HG03064 (cell line): Measurements from ENCODE around the gene RPP40.

Experiments
- ATAC-seq: cut with Tn5 transposase; IDR thresholded peaks from one replicate; pipeline ENCODE4 v1.9.1; 2021; ENCODE audit warnings: low read depth; ENCODE audit not compliant: unreplicated experiment

Gene RPP40

DNA sequence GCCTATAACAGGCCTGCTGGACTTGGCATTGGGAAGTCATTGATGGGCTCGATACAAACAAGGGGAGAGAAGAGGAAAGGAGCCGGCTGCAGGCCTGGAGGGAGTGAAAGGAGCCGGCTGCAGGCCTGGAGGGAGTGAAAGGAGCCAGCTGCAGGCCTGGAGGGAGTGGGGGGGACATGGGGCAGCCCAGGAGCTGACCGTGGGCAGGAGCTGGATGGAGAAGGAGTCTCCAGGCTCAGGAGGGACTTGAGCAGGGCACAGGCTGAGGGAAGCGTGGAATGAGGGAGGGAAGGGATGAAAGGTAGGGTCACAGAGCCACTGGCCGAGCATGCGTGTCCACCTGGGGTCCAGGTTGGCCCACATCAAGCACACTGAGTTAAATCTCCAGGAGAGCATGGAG, 32.0 kb downstream of the RPP40 start:
- ATAC-seq: no peak

DNA sequence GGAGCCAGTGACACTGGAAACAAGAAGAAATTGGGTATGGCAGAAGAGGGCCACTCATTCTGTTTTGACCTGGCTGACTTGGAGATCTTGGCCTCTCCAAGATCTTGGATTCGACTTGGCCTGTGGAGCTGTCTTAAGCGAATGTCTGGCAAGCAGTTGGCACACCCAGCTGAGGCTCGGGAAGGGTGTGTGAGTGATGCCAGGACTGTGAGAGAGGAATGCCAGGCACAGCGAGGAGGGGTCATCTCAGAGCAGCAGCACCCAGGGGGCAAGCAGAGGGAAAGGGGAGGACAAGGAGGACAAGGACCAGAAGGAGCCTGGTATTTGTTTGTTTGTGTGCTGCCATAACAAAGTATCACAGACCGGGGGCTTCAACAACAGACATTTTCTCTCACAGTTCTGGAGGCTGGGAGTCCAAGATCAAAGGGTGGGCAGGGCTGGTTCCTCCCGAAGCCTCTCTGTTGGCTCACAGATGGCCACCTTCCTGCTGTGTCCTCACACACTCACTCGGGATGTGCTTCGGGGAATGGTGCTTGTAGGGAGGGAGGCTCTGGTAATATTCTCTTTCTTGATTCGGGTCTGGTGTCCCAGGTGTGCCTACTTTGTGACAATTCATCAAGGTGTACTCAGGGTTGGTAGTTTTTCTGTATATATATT, 33.0 kb downstream of the RPP40 start:
- no peak for ATAC-seq

DNA sequence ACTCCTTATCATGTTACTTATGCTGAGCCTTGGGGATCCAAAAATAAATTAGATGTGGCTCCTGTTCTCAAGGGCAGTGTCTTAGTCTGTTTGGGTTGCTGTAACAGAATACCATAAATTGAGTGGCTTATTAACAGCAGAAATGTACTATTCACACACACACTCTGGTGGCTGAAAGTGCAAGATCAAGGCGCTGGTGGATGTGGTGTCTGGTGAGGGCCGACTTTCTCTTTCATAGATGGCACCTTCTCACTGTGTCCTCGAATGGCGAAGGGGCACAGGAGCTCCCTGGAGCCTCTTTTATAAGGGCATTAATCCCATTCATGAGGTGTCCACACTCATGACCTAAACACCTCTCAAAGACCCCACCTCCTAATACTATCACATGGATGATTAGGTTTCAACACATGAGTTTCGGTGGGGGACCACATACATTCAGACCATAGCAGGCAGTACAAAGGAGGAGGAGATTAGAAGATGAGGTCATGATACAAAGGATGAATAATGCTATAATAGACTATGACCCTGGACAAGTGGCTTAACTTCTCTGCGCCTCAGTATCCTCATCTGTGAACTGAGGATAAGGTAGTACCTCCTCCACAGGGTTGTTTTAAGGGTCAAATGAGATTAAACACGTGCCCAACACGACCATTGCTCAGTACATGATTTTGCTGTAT, 34.1 kb downstream of the RPP40 start:
- ATAC-seq: no peak

DNA sequence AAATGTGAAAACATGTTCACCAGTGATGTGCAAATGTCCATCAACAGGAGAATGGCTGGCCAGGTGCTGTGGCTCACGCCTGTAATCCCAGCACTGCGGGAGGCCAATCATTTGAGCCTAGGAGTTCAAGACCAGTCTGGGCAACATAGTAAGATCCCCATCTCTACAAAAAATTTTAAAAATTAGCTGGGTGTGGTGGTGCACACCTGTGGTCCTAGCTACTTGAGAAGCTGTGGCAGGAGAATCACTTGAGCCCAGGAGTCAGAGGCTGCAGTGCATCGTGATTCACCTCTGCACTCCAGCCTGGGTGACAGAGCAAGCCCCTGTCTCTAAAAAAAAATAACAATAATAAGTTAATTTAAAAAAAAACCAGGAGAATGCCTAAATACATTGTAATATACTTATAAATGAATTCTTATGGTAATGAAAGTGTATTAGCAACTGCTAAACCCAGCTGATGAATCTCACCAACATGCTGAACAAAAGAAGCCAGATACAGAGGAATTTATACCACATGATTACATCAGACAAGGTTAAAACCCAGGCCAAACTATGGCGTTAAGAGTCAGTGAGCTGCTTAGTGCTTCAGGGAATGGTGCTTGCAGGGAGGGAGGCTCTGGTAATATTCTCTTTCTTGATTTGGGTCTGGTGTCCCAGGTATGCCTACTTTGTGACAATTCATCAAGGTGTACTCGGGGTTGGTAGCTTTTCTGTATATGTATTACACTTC, 36.4 kb downstream of the RPP40 start:
- no peak for ATAC-seq

DNA sequence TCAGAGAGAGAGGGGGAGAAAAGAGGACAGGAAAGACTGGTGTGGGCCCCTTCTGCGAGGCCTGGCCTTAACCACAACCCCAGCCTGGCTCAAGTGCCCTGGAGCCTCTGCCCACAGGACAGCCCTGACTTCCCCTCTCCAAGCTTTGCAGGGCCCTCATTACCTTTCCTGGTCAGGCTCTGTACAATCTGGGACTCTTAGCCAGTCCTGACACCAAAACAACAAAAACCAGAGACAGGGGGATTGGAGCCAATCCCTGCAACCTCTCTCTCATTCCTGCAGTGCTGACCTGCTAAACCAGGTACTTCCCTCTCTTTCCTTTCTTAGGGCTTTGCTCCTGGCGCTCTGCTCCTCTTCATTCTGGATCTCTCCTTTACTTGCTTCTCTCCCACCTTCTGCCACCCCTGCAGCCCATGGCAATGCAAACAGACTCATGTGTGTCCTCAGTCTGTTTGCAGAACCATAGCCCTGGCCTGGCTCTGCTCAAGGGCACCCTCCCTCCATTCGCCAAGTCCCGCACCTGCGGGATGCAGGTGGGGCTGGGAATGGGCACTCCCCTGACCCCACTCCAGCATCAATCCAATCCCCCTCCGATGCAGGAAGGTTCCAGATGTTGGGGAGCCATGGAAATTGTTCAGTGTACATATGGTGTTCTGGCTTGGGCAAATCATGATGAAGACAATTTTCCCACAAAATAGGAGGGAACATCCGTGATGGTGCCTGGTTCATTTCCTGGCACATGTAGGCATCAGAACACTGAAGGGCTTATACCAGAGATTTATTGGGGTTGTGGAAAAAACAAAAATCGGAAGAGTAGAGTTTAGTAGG, 38.1 kb downstream of the RPP40 start:
- no peak for ATAC-seq

DNA sequence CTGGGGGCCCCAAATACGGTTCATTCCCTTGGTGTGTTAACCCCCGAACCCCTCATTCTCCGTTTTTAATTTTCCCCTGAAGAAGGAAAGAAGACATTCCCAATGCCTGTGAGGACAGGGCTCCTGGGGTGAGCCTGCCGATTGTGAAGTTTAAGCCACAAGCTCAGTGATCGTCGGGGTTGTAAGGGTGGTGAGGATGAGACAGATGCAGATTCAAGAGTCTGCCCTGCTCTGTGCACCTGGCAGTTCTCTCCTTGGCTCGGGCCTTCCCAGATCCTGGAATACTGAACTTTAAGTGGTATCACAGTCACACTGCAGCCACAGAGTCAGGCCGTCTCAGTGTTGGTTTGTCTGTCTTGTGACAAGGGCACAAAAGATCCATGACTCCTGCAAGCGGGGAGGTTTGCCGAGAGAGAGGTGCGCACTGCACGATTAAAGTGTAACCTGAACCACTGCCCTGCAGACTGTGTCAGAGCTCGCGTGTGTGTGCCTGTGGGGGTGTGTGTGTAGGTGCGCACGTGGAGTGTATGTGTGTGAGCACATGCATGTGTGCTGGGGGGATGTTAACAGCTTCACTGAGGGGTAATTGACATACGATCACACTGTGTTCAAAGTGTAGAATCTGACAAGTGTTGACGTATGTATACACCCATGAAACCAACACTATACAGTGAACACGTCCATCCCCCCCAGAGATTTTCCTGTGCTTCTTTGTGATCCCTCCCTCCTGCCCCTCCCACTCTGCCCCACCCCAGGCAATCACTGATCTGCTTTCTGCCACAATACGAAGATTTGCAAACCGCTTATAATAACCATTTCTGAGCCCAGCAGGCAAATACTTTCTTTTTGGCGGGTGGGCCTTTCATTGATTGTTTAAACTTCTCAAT, 38.9 kb downstream of the RPP40 start:
- no peak for ATAC-seq

DNA sequence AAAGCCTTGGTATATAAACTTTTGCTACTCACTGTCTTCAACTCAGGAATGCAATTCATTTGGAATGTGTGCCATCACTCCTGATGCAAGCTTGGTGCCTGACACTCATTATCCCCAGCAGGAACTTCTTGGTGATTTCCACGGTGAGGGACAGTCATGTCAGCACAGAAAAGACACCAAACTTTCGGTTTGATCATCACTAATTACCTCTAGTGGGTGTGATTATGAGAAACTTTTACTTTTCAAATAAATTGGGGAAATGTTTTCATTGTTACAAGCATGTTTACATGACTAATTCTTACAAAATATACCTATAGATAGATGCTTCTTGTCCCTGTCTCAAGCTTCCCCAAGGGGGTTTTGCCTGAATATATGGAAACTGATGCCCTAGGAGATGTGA, 40.9 kb downstream of the RPP40 start:
- no peak for ATAC-seq

DNA sequence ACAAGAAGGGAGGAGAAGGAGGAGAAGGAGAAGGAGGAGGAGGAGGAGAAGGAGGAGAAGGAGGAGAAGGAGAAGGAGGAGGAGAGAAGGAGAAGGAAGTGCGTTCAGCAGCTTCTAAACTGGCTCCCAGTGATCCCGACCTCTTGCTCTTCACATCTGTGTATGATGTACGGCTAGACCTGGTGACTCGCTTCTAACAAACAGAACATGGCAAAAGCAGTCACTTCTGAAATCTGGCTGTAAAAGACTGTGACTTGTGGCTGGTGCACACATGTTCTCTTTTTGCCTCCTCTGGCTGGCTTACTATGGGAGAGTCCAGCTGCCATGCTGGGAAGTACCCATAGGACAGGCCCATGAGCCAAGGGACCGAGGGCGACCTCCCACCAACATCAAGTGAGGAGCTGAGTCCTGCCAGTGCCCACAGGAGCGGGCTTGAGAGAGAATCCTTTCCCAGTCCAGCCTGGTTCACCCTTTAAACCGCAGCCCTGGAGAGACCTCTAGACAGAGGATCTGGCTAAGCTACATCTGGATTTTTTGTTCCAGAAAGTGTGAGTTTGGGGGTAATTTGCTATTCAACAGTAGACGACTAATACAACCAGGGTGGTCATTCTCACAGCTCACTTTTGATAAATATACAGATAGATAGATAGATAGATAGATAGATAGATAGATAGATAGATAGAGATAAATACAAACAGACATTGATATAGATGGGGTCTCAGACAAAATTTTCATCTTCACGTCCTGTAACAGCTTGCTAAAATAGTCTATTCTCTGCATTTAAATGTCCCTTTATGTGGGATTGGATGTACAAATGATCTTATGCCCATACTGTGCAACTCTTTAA, 42.3 kb downstream of the RPP40 start:
- no peak for ATAC-seq

DNA sequence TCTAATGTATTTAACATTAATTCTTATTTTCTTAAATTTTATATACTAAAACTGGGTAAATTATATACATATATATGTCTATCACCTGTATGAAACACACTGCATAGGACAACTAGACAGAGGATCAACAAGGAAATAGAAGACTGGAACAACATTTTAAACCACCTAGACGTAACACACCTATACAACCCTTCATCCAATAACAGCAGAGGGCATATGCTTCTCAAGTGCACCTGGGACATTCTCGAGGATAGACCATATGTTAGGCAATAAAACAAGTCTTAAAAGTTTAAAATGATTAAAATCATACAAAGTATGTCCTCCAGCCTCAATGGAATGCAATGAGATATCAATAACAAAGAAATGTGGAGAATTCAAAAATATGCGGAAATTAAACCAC, 45.2 kb downstream of the RPP40 start:
- no peak for ATAC-seq

DNA sequence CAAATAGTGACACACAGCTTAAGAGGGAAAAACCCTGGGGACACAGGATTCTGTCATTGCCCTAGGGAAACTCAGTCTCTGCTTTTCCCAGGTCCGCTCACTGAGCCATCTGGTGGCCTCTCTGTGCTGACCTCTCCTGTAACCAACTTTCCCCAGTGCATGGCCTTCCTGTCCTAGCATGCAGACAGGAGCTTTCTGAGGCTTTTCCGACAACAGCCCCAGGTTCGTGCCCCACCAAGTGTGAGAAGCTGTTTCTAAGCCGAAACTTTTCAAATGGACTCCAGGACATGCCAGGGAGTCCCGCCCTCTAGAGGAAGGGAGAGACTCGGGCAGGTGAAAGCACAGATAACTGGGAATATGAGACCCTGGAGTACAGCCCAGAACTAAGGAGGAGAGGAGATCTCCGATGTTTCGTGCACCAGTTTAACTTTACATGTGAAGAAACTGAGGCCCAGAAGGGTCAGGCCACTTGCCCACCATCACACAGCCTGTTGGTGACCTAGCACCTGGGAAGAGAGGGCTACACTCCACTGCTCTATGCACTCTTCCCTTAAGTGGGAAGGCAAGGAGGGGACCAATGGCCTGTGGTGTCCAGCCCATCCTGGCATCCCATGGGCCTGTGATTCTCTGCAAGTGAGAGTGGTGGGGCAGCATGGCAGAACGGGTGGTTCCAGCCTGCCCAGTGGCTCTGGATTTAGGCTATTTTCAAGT, 46.2 kb downstream of the RPP40 start:
- ATAC-seq: no peak

DNA sequence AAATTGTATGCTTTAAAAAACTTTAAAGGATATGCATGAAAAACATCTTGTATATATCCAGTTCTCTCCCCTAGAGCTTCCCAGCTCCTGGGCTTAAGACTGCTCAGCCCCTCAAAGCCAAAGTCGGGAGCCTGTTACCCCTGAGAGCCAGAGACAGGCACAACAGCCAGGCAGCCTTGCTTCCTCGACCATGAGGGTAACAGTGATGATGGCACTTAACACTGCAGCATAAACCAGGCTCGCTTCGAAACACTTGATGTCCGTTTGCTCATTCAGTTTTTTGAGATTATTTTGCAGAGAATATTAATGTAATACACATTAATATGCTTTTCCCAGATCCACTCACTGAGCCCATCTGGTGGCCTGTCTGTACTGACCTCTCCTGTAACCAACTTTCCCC, 47.2 kb downstream of the RPP40 start:
- no peak for ATAC-seq

DNA sequence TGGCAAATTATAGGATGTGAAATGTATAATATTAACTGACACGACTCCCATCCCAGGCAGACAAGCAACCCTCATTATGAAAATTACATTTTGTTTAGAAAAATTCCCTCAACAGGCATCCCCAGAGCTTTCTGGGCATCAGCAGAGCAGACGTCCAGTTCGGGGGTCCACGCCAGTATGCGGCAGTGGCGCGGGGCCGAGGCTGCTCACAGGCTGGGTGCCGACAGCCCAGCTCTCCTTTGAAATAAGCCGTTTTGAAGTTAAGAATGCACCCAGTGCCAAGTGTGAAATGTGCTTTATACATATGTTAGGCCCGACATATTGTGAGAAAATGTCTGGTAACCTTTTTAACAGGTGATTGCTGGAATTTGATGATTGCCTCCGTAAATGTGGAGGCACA, 50.4 kb downstream of the RPP40 start:
- no peak for ATAC-seq

DNA sequence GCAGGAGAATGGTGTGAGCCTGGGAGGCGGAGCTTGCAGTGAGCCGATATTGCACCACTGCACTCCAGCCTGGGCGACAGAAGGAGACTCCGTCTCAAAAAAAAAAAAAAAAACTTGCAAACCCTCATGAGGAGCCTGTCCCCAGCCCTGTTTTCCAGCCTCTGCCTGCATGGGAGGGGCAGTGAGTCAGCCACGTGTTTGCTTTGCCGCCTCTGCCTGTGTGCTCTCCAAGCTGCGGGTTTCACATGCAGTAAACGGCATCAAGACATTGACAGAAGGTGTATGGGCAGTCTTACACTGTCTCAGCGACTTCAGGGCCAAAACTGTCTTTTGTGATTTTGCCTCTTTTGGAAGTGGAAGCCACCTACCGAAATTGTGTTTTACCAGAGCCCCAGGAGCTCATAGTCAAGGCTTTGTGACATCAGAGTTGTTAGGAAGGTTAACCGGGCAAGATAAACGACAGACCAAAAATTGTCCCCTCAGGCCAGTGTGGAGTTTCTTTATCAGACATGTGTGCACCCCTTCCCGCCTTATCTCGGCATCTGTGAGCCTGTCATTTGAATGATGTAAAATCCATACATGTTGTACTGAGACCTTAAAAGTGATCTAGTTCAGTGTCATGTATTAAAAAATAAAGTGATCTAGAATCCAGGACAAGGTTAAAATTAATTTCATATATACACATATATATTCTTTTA, 52.9 kb downstream of the RPP40 start:
- no peak for ATAC-seq

DNA sequence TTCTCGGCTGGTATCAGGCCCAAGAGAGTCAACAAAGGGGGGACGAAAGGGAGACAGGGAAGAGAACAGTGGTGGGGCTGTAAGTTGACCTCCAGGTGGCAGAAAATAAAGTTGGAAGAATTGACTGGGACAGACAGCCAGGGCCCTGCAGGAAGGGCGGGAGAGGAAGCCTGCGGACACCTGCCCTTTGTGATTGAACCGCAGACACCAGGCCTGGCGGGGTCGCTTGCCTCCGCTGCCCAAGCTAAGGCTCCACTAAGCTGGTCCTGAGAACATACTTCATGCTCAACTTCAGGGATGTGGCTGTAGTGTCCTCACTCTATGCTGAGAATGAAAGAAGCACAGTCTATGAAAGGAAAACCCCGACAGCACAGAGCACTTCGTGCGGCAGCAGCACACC, 53.8 kb downstream of the RPP40 start:
- no peak for ATAC-seq

DNA sequence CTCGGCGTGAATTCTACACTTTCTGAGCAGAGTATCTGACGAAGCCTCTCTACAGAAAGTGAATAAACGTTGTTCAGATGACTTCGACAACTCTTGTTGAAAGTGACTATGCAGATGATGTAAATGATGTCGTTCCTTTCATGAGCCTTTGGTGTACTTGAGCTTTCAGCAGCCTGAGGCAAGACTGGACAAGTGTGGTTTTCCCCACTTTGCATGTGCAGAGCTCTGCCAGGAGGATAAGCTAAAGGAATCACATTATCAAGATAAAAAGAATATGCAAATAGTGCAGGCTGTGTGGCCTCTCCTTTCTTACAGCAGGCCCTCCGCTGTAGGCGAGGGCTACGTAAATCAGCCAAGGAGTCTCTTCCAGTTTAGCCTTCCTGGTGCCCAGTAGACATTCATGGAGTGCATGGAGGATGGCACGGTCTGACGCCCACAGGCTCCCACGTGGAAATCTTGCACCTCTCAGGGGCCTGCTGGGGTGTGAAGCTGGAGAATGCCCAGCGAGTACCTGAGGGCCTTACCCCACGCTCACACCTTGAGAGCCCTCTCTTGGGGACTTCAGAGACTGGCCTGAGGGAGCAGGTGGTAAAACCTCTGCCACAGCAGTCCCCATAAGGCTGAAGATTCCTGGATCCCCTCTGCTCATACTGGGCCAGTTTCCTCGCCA, 54.9 kb downstream of the RPP40 start:
- no peak for ATAC-seq

DNA sequence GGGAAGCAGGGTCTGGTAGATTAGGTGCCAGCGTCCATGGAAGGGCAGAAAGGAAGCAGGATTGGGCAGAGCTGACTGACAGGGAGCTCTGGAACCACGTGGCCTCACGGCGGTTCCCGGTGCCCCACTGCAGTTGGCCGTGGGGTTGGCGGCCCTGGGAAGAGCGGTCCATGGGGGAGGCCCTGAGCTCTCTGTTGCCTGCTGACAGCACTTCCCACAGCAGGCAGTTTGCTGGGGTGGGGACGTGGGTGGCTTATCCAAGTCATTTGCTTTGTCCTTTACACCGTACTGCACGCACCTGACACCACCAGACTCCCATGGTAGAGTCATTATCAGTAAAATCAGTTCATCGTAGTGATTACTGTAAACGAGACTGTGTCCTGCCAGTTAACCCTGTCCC, 56.1 kb downstream of the RPP40 start:
- no peak for ATAC-seq

DNA sequence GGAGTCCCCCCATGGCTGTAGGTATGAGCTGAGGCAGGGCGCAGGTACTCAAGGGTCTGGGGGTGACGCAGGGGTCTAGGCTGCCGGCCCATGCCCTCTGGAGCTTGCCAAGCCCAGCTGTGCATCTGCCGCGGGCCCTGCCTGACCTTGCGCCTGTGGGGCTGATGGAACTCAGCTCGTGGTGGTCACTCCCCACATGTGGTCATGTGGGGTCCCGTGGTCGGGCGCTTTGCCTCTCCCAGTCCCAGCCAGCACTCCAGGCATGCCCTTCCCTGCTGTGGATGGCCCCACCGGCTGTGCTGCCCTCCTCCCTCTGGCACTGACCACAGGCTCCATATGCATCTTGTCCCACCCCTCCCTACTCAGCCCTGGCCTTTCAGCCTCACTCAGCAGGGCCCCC, 57.3 kb downstream of the RPP40 start:
- no peak for ATAC-seq
